ENCODE measurements around the gene TMEM52.

Gene TMEM52

DNA sequence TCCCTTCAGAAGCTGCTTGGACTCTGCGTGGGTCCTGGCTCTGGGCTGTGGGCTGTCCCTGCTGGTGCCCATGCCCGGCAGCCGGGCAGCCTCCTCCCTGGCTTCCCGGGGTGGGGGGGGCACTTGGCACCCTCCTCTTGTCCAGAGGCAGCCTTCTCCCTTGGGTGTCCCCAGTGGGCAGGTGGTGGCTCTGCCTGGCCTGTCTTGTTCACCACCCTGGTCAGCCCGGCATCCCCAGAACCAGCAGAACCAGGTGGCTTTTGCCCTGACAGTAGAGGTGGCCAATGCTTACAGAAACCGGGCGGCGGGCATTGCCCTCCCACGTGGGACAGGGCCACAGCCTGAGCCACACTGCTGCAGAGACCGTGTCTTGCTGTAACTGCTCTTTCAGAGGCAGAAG is 46.5 kb upstream of the TMEM52 start:
- Histone ChIP-seq H3K9me3 (replicated peaks in 1 of 2; ENCODE audit: control insufficient read depth in 2 of 2, insufficient read depth in 1 of 2, low read depth in 1 of 2, low read length in 2 of 2) (no peaks in the 10 kb centered on the region), H2AK5ac (ENCODE audit: low read depth, low read length) (peak overlapping the region; percentile 10), H3K4me1 (ENCODE audit: control insufficient read depth in 2 of 2, insufficient read depth in 1 of 2, low read depth in 1 of 2, low read length in 2 of 2) (peaks cover 0 to 3% of the 10 kb centered on the region in 2 donors), H2AFZ (ENCODE audit: low read length) (no peak overlapping the region), H3K14ac (ENCODE audit: low read length) (no peak overlapping the region), H2BK12ac (ENCODE audit: low read length) (no peak overlapping the region), H3K18ac (ENCODE audit: low read length) (no peak overlapping the region), H2BK5ac (ENCODE audit: low read length) (no peak overlapping the region), H4K91ac (ENCODE audit: low read depth, low read length, poor library complexity) (no peak overlapping the region), H3K27ac (replicated peaks; ENCODE audit: low read length) (no peak overlapping the region), H3K9ac (ENCODE audit: low read depth, low read length, poor library complexity) (no peak overlapping the region), H3K23ac (ENCODE audit: low read depth, low read length, poor library complexity) (no peak overlapping the region), H2BK120ac (ENCODE audit: low read depth, low read length) (no peak overlapping the region), H3K36me3 (replicated peaks in 1 of 2; ENCODE audit: control insufficient read depth in 2 of 2, insufficient read depth in 2 of 2, low read length in 2 of 2) (no peaks in the 10 kb centered on the region), H3K4me2 (ENCODE audit: insufficient read depth, low read length, poor library complexity, severe bottlenecking) (no peak overlapping the region), H3K4ac (ENCODE audit: low read length) (no peak overlapping the region), H2BK15ac (ENCODE audit: low read length) (no peak overlapping the region), H3K4me3 (ENCODE audit: low read length in 2 of 2) (no peak overlapping the region), H4K8ac (ENCODE audit: low read depth, low read length) (no peak overlapping the region), H3K79me1 (ENCODE audit: low read depth, low read length) (peaks cover 6% of the 10 kb centered on the region), H3K27me3 (ENCODE audit: control insufficient read depth in 3 of 3, insufficient read depth in 3 of 3, low read depth in 1 of 3, low read length in 3 of 3) (peaks cover 0 to 20% (median 0%) of the 10 kb centered on the region in 3 experiments)
- no CpG with 5 or more reads among the region's 10 CpGs for WGBS, 2 donors (ENCODE audit: extremely low coverage in 2 of 2, insufficient read length in 2 of 2, insufficient replicate concordance in 1 of 2)
- DNase-seq (ENCODE audit: low spot score) = no peak

DNA sequence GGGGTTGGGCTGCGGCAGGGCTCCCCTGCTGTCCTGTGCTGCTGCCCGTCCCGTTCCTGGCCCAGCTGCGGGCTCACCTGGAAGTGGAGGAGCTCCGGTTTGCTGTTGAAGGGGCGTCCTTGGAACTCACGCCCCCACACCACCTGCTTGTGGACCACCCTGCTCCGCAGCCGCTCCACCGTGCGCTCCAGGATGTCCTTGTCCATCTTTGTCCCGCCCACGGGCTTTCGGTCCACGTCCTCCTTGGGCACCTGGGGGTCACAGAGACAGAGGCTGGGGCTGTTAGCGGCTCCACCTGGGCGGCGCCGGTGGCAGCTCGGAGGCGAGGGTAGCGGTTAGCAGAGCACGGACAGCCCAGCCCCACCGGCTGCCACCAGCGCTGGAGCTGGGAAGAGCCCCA is 45.7 kb upstream of the TMEM52 start:
- WGBS, 2 donors (ENCODE audit: extremely low coverage in 2 of 2, insufficient read length in 2 of 2, insufficient replicate concordance in 1 of 2) = no CpG with 5 or more reads among the region's 25 CpGs
- peaks cover 0 to 26% (median 0%) of the 10 kb centered on the region in 3 experiments for H3K27me3 ChIP-seq (ENCODE audit: control insufficient read depth in 3 of 3, insufficient read depth in 3 of 3, low read depth in 1 of 3, low read length in 3 of 3)
- no peak overlapping the region for H3K9ac ChIP-seq (ENCODE audit: low read depth, low read length, poor library complexity)
- no peak overlapping the region for H2BK120ac ChIP-seq (ENCODE audit: low read depth, low read length)
- no peaks in the 10 kb centered on the region for H3K9me3 ChIP-seq (replicated peaks in 1 of 2; ENCODE audit: control insufficient read depth in 2 of 2, insufficient read depth in 1 of 2, low read depth in 1 of 2, low read length in 2 of 2)
- no peak overlapping the region for H2AFZ ChIP-seq (ENCODE audit: low read length)
- H3K23ac ChIP-seq (ENCODE audit: low read depth, low read length, poor library complexity) = peak overlapping the region; percentile 20
- H3K4ac ChIP-seq (ENCODE audit: low read length) = no peak overlapping the region
- H3K18ac ChIP-seq (ENCODE audit: low read length) = peak overlapping the region; percentile 70
- H4K8ac ChIP-seq (ENCODE audit: low read depth, low read length) = no peak overlapping the region
- H3K14ac ChIP-seq (ENCODE audit: low read length) = no peak overlapping the region
- no peak overlapping the region for H4K91ac ChIP-seq (ENCODE audit: low read depth, low read length, poor library complexity)
- no peaks in the 10 kb centered on the region for H3K36me3 ChIP-seq (replicated peaks in 1 of 2; ENCODE audit: control insufficient read depth in 2 of 2, insufficient read depth in 2 of 2, low read length in 2 of 2)
- no peak overlapping the region for H2BK5ac ChIP-seq (ENCODE audit: low read length)
- peaks cover 3% of the 10 kb centered on the region for H3K79me1 ChIP-seq (ENCODE audit: low read depth, low read length)
- DNase-seq (ENCODE audit: low spot score) = no peak
- H2BK15ac ChIP-seq (ENCODE audit: low read length) = no peak overlapping the region
- H3K27ac ChIP-seq (replicated peaks; ENCODE audit: low read length) = no peak overlapping the region
- H3K4me2 ChIP-seq (ENCODE audit: insufficient read depth, low read length, poor library complexity, severe bottlenecking) = no peak overlapping the region
- peaks cover 0 to 4% of the 10 kb centered on the region in 2 donors for H3K4me1 ChIP-seq (ENCODE audit: control insufficient read depth in 2 of 2, insufficient read depth in 1 of 2, low read depth in 1 of 2, low read length in 2 of 2)
- no peak overlapping the region for H2BK12ac ChIP-seq (ENCODE audit: low read length)
- peak overlapping the region; percentile 68 for H2AK5ac ChIP-seq (ENCODE audit: low read depth, low read length)
- no peak overlapping the region for H3K4me3 ChIP-seq (ENCODE audit: low read length in 2 of 2)

DNA sequence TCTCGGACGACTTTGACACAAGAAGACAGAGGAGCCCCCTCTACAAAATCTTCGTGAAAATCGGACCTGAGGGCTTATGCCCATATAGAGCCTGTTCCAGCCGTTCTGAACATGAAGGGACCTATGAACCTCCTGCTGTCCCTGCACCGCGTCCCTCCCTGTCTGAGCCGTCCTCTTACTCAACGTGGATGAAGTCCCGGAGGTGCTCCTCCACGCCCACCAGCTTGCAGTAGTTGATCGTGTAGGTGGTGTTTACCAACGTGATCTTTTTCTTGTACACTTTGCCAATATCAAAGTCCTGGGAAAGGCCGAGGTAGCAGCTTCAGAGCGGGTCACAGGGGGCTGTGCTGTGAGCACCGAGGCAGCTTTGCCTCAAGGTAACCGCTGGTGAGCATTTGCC is 44.5 kb upstream of the TMEM52 start:
- Histone ChIP-seq H3K23ac (ENCODE audit: low read depth, low read length, poor library complexity) (peak overlapping the region; percentile 73), H4K8ac (ENCODE audit: low read depth, low read length) (no peak overlapping the region), H2BK12ac (ENCODE audit: low read length) (no peak overlapping the region), H3K4ac (ENCODE audit: low read length) (peak overlapping the region; percentile 31), H3K9ac (ENCODE audit: low read depth, low read length, poor library complexity) (no peak overlapping the region), H2BK15ac (ENCODE audit: low read length) (peak overlapping the region; percentile 25), H3K27ac (replicated peaks; ENCODE audit: low read length) (no peak overlapping the region), H4K91ac (ENCODE audit: low read depth, low read length, poor library complexity) (no peak overlapping the region), H2AK5ac (ENCODE audit: low read depth, low read length) (no peak overlapping the region), H2BK5ac (ENCODE audit: low read length) (no peak overlapping the region), H3K9me3 (replicated peaks in 1 of 2; ENCODE audit: control insufficient read depth in 2 of 2, insufficient read depth in 1 of 2, low read depth in 1 of 2, low read length in 2 of 2) (no peaks in the 10 kb centered on the region), H3K27me3 (ENCODE audit: control insufficient read depth in 3 of 3, insufficient read depth in 3 of 3, low read depth in 1 of 3, low read length in 3 of 3) (peaks cover 0 to 26% (median 0%) of the 10 kb centered on the region in 3 experiments), H3K4me2 (ENCODE audit: insufficient read depth, low read length, poor library complexity, severe bottlenecking) (no peak overlapping the region), H3K36me3 (replicated peaks in 1 of 2; ENCODE audit: control insufficient read depth in 2 of 2, insufficient read depth in 2 of 2, low read length in 2 of 2) (no peaks in the 10 kb centered on the region), H3K4me3 (ENCODE audit: low read length in 2 of 2) (no peak overlapping the region), H2AFZ (ENCODE audit: low read length) (no peak overlapping the region), H3K14ac (ENCODE audit: low read length) (no peak overlapping the region), H3K18ac (ENCODE audit: low read length) (no peak overlapping the region), H2BK120ac (ENCODE audit: low read depth, low read length) (no peak overlapping the region), H3K4me1 (ENCODE audit: control insufficient read depth in 2 of 2, insufficient read depth in 1 of 2, low read depth in 1 of 2, low read length in 2 of 2) (peaks cover 0 to 7% of the 10 kb centered on the region in 2 donors), H3K79me1 (ENCODE audit: low read depth, low read length) (peaks cover 3% of the 10 kb centered on the region)
- no CpG with 5 or more reads among the region's 17 CpGs for WGBS, 2 donors (ENCODE audit: extremely low coverage in 2 of 2, insufficient read length in 2 of 2, insufficient replicate concordance in 1 of 2)
- no peak for DNase-seq (ENCODE audit: low spot score)

DNA sequence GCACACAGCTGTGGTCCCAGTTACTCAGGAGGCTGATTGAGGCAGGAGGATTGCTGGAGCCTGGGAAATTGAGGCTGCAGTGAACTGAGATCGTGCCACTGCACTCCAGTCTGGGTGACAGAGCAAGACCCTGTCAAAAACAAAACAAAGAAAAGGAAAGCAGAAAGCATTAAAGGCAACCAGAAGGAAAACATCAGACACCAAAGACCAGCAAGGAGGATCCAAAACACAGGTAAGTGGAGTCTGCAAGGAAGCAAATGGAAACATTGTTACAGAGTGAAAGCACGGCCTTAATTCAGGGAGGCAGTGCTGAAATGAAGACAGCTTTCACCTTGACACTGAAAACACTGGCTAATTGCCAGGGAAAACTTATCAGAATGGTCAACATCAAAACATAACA is 43.7 kb upstream of the TMEM52 start:
- H2BK120ac ChIP-seq (ENCODE audit: low read depth, low read length) = no peak overlapping the region
- no peak for DNase-seq (ENCODE audit: low spot score)
- H2BK5ac ChIP-seq (ENCODE audit: low read length) = no peak overlapping the region
- no peak overlapping the region for H3K23ac ChIP-seq (ENCODE audit: low read depth, low read length, poor library complexity)
- no peaks in the 10 kb centered on the region for H3K36me3 ChIP-seq (replicated peaks in 1 of 2; ENCODE audit: control insufficient read depth in 2 of 2, insufficient read depth in 2 of 2, low read length in 2 of 2)
- H3K9me3 ChIP-seq (replicated peaks in 1 of 2; ENCODE audit: control insufficient read depth in 2 of 2, insufficient read depth in 1 of 2, low read depth in 1 of 2, low read length in 2 of 2) = no peaks in the 10 kb centered on the region
- H2BK12ac ChIP-seq (ENCODE audit: low read length) = no peak overlapping the region
- no peak overlapping the region for H3K14ac ChIP-seq (ENCODE audit: low read length)
- no peak overlapping the region for H2BK15ac ChIP-seq (ENCODE audit: low read length)
- no peak overlapping the region for H2AK5ac ChIP-seq (ENCODE audit: low read depth, low read length)
- no peak overlapping the region for H3K18ac ChIP-seq (ENCODE audit: low read length)
- no peak overlapping the region for H2AFZ ChIP-seq (ENCODE audit: low read length)
- H3K79me1 ChIP-seq (ENCODE audit: low read depth, low read length) = peaks cover 3% of the 10 kb centered on the region
- H3K4me2 ChIP-seq (ENCODE audit: insufficient read depth, low read length, poor library complexity, severe bottlenecking) = no peak overlapping the region
- peaks cover 0 to 7% of the 10 kb centered on the region in 2 donors for H3K4me1 ChIP-seq (ENCODE audit: control insufficient read depth in 2 of 2, insufficient read depth in 1 of 2, low read depth in 1 of 2, low read length in 2 of 2)
- no peak overlapping the region for H3K27ac ChIP-seq (replicated peaks; ENCODE audit: low read length)
- no peak overlapping the region for H3K4me3 ChIP-seq (ENCODE audit: low read length in 2 of 2)
- no peak overlapping the region for H3K4ac ChIP-seq (ENCODE audit: low read length)
- no peak overlapping the region for H4K91ac ChIP-seq (ENCODE audit: low read depth, low read length, poor library complexity)
- WGBS, 2 donors (ENCODE audit: extremely low coverage in 2 of 2, insufficient read length in 2 of 2, insufficient replicate concordance in 1 of 2) = no CpG with 5 or more reads among the region's 2 CpGs
- H4K8ac ChIP-seq (ENCODE audit: low read depth, low read length) = no peak overlapping the region
- peaks cover 0 to 28% (median 0%) of the 10 kb centered on the region in 3 experiments for H3K27me3 ChIP-seq (ENCODE audit: control insufficient read depth in 3 of 3, insufficient read depth in 3 of 3, low read depth in 1 of 3, low read length in 3 of 3)
- no peak overlapping the region for H3K9ac ChIP-seq (ENCODE audit: low read depth, low read length, poor library complexity)

Measured in neuronal stem cell (in vitro differentiated cells).